Bronchial smooth muscle cell (primary cell): Measurements from ENCODE around the gene POU4F2. TPM values are rescaled to one million over a fixed set of nuclear protein-coding genes. Genes with fewer than 3 reads are reported as not detected.

Experiments
- total RNA-seq: library from RNA; depleted of rRNA; stranded (reverse); fragments of >200 nt; gene quantifications from 2 replicates; pipeline ENCODE4 v1.2.1, GENCODE V29; 2014

Gene POU4F2
- not detected in 2 replicates for total RNA-seq

GRCh38 chr4:146638786-146639505 is at the start of gene POU4F2:
Gene POU4F2, plus strand, starts transcription at chr4:146638893. Its CDS starts 248 bp downstream, at chr4:146639141.

Other genes with a start within 250 kb of the POU4F2 start
- 3.9 and 5.0 TPM in 2 replicates for gene SLC10A7, start 117.0 kb upstream of the POU4F2 start, total RNA-seq